G401.6 (cell line): ENCODE measurements around the gene TXNDC17.
"Not testable (repeated sequence)": the region's sequence is repeated elsewhere in the genome, so short reads cannot be mapped to it uniquely, and the experiment has no call there.

Experiments
- FAIRE-seq: peaks from 2 replicates; lab custom pipeline; 2012; peaks lifted over from hg19 to GRCh38; lab: Jason Lieb, UNC

The TXNDC17 gene

GRCh38 chr17:6684460-6684783, 43.6 kb downstream of the TXNDC17 start:
- FAIRE-seq = no peak

- no peak for FAIRE-seq
Measured at GRCh38 chr17:6684881-6685767, 44.3 kb downstream of the TXNDC17 start.

- no peak for FAIRE-seq
Measured at GRCh38 chr17:6686026-6686425, 45.2 kb downstream of the TXNDC17 start.

DNA sequence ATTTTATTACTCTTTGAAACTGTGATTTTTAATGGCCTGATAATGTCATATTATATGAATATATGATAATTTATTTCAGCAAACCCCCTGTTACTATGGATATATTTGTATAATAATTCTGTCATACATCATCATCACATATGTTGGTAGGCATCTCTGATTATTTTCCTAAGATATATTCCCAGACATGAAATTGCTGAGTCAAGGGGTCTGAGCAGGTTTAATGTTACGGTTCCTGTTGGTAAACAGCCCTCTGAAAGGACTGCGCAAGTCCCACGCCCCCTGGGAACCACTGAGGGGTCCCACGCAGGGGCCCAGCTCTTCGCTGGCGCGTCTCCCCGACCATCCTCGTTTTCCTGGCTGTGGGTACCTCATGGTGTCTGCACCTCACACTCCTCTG, 48.1 kb downstream of the TXNDC17 start:
- FAIRE-seq = no peak

- FAIRE-seq = no peak
Measured at GRCh38 chr17:6690641-6691040, 49.8 kb downstream of the TXNDC17 start.

DNA sequence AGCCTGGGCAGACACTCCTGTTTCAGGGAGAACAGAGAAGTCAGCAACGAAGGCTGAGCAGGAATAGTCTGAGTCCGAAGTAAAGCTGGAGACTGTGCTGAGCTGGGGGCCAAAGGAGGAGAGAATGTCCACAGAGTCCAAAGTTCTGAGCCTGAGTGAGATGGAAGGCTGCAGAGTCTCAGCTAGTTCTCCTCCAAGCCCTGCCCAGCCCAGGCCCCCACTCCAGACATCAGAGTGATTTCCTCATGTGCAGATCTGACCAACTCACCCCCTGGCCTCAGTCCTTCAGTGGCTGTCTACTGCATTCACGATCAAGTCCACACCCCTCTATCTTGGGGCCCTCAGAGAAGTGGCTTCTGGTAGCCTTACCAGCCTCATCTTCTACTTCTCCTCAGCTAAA, 50.7 kb downstream of the TXNDC17 start:
- FAIRE-seq = no peak

DNA sequence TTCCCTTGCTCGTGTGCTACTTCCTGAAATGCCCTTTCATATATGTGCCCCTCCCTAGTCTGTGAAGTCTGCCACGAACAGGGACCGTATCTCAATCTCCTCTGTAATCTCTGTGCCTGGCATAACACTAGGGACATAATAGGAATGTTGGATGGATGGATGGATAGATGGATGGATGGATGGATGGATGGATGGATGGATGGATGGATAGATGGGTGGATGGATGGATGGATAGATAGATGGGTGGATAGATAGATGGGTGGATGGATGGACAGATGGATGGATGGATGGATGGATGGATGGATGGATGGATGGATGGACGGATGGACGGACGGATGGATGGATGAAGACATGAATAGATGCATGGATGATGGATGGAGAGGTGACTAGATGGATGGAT, 51.1 kb downstream of the TXNDC17 start:
- FAIRE-seq = not testable (repeated sequence)
